IPS-15b (cell line): ENCODE measurements around the gene SMARCAD1.

ENCODE experiments used
- H3K27me3 ChIP-seq: one replicate; pipeline ENCODE4 v1.6.1; 2013; ENCODE audit warnings: low read length; ENCODE audit not compliant: control insufficient read depth, insufficient read depth
- H3K36me3 ChIP-seq: one replicate; pipeline ENCODE4 v1.6.1; 2013; ENCODE audit warnings: low read length; ENCODE audit not compliant: control insufficient read depth, insufficient read depth
- H3K4me1 ChIP-seq: one replicate; pipeline ENCODE4 v1.6.1; 2013; ENCODE audit warnings: mild to moderate bottlenecking, low read length; ENCODE audit not compliant: control insufficient read depth, insufficient read depth
- H3K4me3 ChIP-seq: one replicate; pipeline ENCODE4 v1.5.1; 2013; ENCODE audit warnings: low read depth, low read length
- H3K9ac ChIP-seq: one replicate; pipeline ENCODE4 v1.6.1; 2013; ENCODE audit warnings: low read depth, mild to moderate bottlenecking, low read length
- H3K9me3 ChIP-seq: one replicate; pipeline ENCODE4 v1.6.1; 2013; ENCODE audit warnings: mild to moderate bottlenecking, low read length; ENCODE audit not compliant: control insufficient read depth, insufficient read depth

Gene SMARCAD1, protein sequence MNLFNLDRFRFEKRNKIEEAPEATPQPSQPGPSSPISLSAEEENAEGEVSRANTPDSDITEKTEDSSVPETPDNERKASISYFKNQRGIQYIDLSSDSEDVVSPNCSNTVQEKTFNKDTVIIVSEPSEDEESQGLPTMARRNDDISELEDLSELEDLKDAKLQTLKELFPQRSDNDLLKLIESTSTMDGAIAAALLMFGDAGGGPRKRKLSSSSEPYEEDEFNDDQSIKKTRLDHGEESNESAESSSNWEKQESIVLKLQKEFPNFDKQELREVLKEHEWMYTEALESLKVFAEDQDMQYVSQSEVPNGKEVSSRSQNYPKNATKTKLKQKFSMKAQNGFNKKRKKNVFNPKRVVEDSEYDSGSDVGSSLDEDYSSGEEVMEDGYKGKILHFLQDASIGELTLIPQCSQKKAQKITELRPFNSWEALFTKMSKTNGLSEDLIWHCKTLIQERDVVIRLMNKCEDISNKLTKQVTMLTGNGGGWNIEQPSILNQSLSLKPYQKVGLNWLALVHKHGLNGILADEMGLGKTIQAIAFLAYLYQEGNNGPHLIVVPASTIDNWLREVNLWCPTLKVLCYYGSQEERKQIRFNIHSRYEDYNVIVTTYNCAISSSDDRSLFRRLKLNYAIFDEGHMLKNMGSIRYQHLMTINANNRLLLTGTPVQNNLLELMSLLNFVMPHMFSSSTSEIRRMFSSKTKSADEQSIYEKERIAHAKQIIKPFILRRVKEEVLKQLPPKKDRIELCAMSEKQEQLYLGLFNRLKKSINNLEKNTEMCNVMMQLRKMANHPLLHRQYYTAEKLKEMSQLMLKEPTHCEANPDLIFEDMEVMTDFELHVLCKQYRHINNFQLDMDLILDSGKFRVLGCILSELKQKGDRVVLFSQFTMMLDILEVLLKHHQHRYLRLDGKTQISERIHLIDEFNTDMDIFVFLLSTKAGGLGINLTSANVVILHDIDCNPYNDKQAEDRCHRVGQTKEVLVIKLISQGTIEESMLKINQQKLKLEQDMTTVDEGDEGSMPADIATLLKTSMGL

DNA sequence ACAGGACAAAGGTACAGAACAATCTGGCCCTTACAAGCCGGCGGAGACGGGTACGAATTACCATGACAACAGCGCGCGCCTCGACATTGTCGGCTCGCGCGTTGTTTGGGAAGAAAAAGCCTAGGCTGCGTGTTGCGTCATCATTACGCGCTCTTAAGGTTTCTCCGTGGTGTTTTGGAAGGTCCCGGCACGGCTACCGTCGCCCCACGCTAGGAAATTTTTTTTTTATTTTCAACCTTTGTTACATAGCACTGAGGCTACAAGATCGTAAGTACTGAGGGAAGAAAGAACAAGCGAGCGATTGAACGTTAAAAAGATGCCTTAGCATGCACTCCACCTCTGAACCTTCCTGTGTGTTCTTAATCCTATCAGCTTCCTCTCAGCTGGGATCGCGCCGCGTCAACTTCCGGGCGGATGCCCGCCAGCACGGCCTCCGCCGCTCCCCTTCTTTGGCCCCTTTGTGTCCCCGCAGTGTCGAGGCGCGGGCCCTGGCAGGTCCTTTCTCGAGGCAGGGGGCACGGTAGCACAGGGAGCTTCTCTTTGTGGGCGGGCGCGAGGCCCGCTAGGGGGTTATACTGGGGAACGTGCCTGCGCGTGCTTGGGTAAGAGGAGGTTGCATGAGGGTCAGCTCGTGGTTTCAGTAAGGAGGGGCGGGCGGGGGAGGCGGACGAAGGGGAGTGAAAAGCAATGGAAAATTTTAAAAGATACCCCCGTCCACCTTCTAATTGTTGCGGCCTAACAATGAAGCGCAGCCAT lies at the start of gene SMARCAD1:
TSS of gene SMARCAD1 (plus strand) at position 397 of the 756 bp plus-strand sequence. CDS start 530 bp downstream, outside the sequence.
- peak within 1 kb of the TSS; percentile 84 for H3K4me3 ChIP-seq
- no peaks in the 10 kb centered on the region for H3K27me3 ChIP-seq
- peak within 1 kb of the TSS; percentile 91 for H3K9ac ChIP-seq
- no peaks in the 10 kb centered on the region for H3K9me3 ChIP-seq
- H3K36me3 ChIP-seq, result peaks cover under 1% of the 10 kb centered on the region
- peaks cover 13% of the 10 kb centered on the region for H3K4me1 ChIP-seq

DNA sequence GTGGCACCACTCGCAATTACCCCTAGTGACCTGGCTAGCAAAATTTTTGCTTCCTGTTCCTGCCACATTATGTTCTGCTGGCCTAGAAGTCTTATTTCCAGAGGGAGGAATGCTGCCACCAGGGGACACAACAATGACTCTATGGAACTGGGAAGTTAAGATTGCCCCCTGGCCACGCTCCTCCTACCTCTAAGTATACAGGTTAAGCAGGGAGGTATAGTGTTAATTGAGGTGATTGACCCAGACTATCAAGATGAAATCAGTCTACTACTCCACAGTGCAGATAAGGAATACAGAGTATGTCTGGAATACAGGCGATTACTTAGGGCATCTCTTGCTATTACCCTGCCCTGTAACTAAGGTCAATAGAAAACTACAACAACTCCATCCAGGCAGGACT lies 48.8 kb upstream of the SMARCAD1 start:
- H3K4me3 ChIP-seq, result no peak overlapping the region
- H3K27me3 ChIP-seq, result no peaks in the 10 kb centered on the region
- no peaks in the 10 kb centered on the region for H3K9me3 ChIP-seq
- no peaks in the 10 kb centered on the region for H3K36me3 ChIP-seq
- H3K9ac ChIP-seq, result no peak overlapping the region
- no peaks in the 10 kb centered on the region for H3K4me1 ChIP-seq

DNA sequence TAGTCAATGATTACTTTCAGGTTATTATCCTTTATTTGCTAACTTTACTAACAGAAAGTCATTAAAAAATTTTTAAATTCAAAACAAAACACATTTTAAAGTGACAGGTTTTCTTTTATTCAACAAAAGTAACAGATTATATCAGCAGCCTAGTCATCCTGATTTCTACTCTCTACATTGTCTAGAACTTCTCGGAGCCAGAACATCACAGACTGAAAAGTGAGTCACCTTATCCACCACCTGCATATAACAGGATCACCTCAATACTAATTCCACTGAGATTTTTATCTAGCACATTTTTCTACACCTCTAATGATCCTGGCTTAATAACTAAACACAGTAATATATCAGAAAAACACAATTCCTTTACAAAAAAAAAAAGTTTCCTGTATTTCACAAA lies 47.9 kb upstream of the SMARCAD1 start:
- Histone ChIP-seq H3K4me1 (peaks cover 5% of the 10 kb centered on the region), H3K27me3 (no peaks in the 10 kb centered on the region), H3K4me3 (no peak overlapping the region), H3K9me3 (no peaks in the 10 kb centered on the region), H3K36me3 (no peaks in the 10 kb centered on the region), H3K9ac (no peak overlapping the region)

DNA sequence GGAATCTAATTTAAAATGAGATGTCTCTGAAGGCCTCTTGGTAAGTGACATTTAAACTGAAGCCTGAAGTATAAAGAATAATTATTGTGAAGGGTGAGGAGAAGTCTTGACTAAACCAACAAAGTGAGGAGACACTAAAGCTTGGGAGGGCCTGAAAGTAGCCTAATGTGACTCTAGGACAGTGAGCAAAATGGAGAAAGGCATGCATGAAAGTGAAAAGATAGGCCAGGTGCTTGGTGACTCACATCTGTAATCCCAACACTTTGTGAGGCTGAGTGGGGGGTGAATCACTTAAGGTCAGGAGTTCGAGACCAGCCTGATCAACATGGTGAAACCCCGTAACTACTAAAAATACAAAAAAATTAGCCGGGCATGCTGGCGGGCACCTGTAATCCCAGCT lies 46.9 kb upstream of the SMARCAD1 start:
- H3K27me3 ChIP-seq, result no peaks in the 10 kb centered on the region
- H3K36me3 ChIP-seq, result no peaks in the 10 kb centered on the region
- H3K4me1 ChIP-seq, result peaks cover 9% of the 10 kb centered on the region
- no peaks in the 10 kb centered on the region for H3K9me3 ChIP-seq
- H3K4me3 ChIP-seq, result no peak overlapping the region
- H3K9ac ChIP-seq, result no peak overlapping the region

DNA sequence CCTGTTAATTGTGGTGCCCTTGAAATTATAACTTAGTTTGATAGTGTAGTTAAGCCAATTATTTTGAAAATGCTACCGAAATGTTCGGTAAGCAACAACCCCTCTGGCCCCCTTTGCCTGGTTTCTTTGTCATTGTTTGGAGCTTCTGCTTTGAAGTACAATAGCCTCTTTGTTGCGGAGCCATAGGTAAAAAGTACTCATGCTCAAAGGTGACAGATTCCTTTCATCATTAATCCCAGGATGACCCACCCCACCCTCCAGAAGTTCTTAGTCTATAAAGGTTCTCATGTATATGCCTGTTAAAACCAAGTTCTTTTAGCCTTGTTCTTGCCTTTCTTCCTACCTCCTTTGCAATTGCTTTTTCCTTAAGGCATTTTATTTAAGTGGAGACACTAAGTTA lies 42.4 kb upstream of the SMARCAD1 start:
- no peaks in the 10 kb centered on the region for H3K27me3 ChIP-seq
- no peak overlapping the region for H3K9ac ChIP-seq
- no peaks in the 10 kb centered on the region for H3K9me3 ChIP-seq
- peaks cover 9% of the 10 kb centered on the region for H3K4me1 ChIP-seq
- H3K36me3 ChIP-seq, result no peaks in the 10 kb centered on the region
- H3K4me3 ChIP-seq, result no peak overlapping the region

DNA sequence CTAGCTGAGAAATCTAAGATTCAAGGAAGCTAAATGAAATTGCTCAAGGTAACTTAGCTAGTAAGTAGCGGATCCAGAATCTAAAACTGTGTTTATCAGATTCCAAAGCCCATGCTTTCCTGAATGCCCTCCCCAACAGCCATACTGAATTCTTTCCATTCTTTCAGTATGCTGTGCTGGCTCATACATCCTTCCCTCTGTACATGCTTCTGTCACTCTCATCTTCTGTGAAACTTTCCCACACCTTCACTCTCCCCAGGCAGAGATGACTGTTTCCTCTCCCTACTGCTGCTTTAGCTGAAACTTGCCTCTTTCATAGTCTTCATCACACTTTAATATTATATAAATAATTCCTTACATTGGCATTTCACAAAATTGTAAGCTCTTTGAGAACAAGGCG lies 39.3 kb upstream of the SMARCAD1 start:
- H3K9ac ChIP-seq, result no peak overlapping the region
- no peaks in the 10 kb centered on the region for H3K9me3 ChIP-seq
- H3K36me3 ChIP-seq, result no peaks in the 10 kb centered on the region
- H3K4me1 ChIP-seq, result peaks cover 9% of the 10 kb centered on the region
- no peaks in the 10 kb centered on the region for H3K27me3 ChIP-seq
- H3K4me3 ChIP-seq, result no peak overlapping the region

DNA sequence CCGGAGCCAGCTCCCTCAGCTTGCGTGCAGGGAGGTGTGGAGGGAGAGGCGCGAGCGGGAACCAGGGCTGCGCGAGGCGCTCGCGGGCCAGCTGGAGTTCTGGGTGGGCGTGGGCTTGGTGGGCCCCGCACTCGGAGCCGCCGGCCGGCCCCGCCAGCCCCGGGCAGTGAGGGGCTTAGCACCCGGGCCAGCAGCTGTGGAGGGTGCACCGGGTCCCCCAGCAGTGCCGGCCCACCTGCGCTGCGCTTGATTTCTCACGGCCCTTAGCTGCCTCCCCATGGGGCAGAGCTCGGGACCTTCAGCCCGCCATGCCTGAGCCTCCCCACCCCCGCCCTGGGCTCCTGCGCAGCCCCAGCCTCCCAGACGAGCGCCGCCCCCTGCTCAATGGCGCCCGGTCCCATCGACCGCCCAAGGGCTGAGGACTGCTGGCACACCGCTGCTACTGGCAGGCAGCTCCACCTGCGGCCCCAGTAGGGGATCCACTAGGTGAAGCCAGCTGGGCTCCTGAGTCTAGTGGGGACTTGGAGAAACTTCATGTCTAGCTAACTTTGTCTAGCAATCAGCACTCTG lies 37.8 kb upstream of the SMARCAD1 start:
- Histone ChIP-seq H3K36me3 (no peaks in the 10 kb centered on the region), H3K27me3 (no peaks in the 10 kb centered on the region), H3K4me3 (no peak overlapping the region), H3K4me1 (peaks cover 3% of the 10 kb centered on the region), H3K9me3 (no peaks in the 10 kb centered on the region), H3K9ac (no peak overlapping the region)

DNA sequence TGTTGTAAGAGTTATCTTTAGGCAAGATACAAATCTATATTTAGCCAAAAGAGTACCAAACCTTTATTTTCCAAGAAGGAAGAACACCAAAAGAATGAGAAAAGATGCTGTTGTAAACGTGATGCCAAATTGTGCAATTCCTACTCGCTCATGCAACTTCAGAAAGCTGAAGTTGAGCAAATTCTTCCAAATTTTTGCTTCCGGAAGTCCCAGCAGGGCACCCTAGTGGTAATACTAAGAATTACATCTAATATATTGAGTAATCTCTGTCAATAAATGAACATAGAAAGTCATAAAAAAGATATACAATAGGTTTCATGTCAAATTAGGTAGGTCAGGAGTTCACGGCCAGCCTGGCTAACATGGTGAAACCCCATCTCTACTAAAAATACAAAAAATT lies 36.0 kb upstream of the SMARCAD1 start:
- H3K9ac ChIP-seq, result no peak overlapping the region
- H3K9me3 ChIP-seq, result no peaks in the 10 kb centered on the region
- no peaks in the 10 kb centered on the region for H3K27me3 ChIP-seq
- no peak overlapping the region for H3K4me3 ChIP-seq
- no peaks in the 10 kb centered on the region for H3K4me1 ChIP-seq
- no peaks in the 10 kb centered on the region for H3K36me3 ChIP-seq

DNA sequence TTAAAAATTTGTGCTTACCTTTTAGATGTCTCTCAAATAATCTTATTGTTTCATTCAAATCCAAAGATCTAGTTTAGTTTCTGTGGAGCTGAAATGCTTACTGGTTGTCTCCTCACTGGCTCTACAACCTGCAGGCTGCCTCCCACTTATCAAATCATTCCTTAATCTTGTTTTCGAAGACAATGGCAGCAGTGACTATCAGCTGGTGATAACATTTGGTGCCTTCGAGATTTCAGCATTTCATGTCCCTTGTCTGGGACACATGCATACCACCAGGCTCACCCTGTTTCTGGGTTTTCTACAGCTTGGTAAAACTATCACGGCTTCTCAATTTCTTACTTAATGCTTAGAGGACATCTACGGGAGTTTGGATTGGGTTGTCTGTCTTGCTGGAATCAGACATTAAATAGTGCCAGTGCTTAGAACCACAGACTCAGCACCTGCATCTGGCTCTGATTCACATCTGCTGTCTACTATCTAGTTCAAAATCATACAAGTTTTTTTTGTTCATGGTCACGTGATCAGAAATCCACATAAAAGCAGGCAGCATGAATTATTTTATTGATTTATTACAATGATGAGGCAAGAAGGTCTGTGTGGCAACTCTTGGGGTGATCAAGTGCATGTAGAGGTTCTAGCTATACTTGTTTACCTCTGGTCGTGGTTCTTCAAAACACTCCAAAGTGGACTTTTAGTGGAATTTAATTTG lies 32.0 kb upstream of the SMARCAD1 start:
- no peaks in the 10 kb centered on the region for H3K4me1 ChIP-seq
- no peak overlapping the region for H3K9ac ChIP-seq
- no peaks in the 10 kb centered on the region for H3K36me3 ChIP-seq
- H3K4me3 ChIP-seq, result no peak overlapping the region
- H3K9me3 ChIP-seq, result no peaks in the 10 kb centered on the region
- H3K27me3 ChIP-seq, result no peaks in the 10 kb centered on the region

DNA sequence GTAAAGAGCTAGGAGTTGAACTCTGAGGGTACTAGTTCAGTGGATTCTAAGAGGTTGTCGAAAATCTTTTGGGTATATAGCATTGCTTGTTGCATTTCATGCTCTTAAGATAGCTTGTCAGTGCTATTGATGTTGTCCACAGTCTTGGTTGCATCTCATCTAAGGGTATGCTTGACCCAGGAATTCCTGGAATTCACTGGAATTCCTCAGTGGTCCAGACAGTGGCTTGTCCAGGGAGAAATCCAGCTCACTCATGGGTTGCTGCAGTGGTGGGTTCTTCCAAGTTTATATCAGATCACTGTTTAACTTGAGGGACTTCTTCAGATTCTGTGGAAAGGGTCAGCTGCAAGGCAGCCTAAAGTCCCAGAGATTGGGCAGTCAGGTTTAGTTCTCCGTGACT lies 29.8 kb upstream of the SMARCAD1 start:
- H3K27me3 ChIP-seq, result no peaks in the 10 kb centered on the region
- H3K9me3 ChIP-seq, result no peaks in the 10 kb centered on the region
- H3K36me3 ChIP-seq, result no peaks in the 10 kb centered on the region
- no peaks in the 10 kb centered on the region for H3K4me1 ChIP-seq
- no peak overlapping the region for H3K9ac ChIP-seq
- H3K4me3 ChIP-seq, result no peak overlapping the region
